ENCODE results near the gene CPAMD8. TPM values are rescaled to one million over a fixed set of nuclear protein-coding genes. Genes with fewer than 3 reads are reported as not detected.
"Not testable (repeated sequence)": the region's sequence is repeated elsewhere in the genome, so short reads cannot be mapped to it uniquely, and the experiment has no call there.

The CPAMD8 gene
- total RNA-seq, 2 experiments from 2014 or later: 0.42 to 0.68 TPM

DNA sequence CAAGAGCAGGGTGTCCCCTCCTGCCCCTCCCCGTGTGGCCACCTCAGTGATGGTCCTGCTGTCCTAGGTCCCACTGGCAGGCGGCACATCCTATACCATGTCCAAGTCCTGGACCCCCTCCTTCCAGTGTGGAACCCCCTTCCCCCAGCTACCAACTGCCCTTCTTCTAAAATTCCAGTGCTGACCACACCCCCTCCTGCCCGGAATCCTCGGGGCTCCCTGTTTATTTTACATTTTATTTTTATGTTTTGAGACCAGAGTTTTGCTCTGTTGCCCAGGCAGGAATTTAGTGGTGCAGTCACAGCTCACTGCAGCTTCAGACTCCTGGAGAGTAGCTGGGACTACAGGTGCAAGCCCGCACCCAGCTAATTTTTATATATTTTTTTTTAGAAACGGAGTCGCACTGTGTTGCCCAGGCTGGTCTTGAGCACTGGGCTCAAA lies 945 bp upstream of the CPAMD8 start:
- H3K27ac Mint-ChIP-seq: no peak overlapping the region

GRCh38 chr19:17025991-17026658 lies 485 bp downstream of the CPAMD8 start:
- no peak for DNase-seq
- Mint-ChIP-seq H3K27me3 (peaks cover 44% of the 10 kb centered on the region), H3K36me3 (peaks cover 4% of the 10 kb centered on the region), H3K4me3 (no peak overlapping the region), H3K27ac (no peak overlapping the region), H3K4me1 (no peaks in the 10 kb centered on the region), H3K9me3 (peaks cover 13% of the 10 kb centered on the region)
- POLR2A ChIA-PET: no interaction called here
- ATAC-seq (ENCODE audit: low read depth): no peak

More for the DNA sequence above, 945 bp upstream of the CPAMD8 start:
- Mint-ChIP-seq H3K4me1 (no peaks in the 10 kb centered on the region), H3K4me3 (no peak overlapping the region), H3K36me3 (peaks cover 4% of the 10 kb centered on the region), H3K27me3 (peaks cover 48% of the 10 kb centered on the region), H3K9me3 (peaks cover 10% of the 10 kb centered on the region)
- no peak for ATAC-seq (ENCODE audit: low read depth)
- no peak for DNase-seq
- POLR2A ChIA-PET: no interaction called here

GRCh38 chr19:17025361-17025760 lies 1.2 kb downstream of the CPAMD8 start:
- Mint-ChIP-seq H3K36me3 (peaks cover 4% of the 10 kb centered on the region), H3K27me3 (peaks cover 42% of the 10 kb centered on the region), H3K9me3 (peaks cover 13% of the 10 kb centered on the region), H3K4me3 (no peak overlapping the region), H3K4me1 (no peaks in the 10 kb centered on the region), H3K27ac (no peak overlapping the region)
- DNase-seq: no peak
- POLR2A ChIA-PET: no interaction called here
- no peak for ATAC-seq (ENCODE audit: low read depth)

- DNase-seq; POLR2A ChIA-PET; H3K4me3 Mint-ChIP-seq; H3K36me3 Mint-ChIP-seq; ATAC-seq (ENCODE audit: low read depth); H3K4me1 Mint-ChIP-seq; H3K27ac Mint-ChIP-seq: not testable (repeated sequence)
- Mint-ChIP-seq H3K27me3 (peaks cover 41% of the 10 kb centered on the region), H3K9me3 (peaks cover 13% of the 10 kb centered on the region)
Measured at GRCh38 chr19:17024941-17025340, 1.7 kb downstream of the CPAMD8 start.

DNA sequence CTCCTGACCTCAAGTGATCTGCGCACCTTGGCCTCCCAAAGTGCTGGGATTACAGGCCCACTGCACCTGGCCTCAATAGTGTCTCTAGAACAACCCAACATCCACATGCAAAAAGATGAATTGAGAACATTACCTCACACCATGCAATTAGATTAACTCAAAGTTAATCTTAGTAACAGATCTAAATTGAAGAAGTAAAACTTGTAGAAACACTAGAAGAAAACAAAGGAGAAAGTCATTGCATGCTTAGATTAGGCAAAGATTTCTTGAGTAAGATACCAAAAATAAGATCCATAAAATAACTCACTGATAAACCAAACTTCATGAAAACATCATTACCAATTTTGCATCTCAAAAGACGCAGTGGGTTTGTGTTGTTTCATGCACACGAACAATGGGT lies 2.8 kb downstream of the CPAMD8 start:
- Mint-ChIP-seq H3K27me3 (peaks cover 36% of the 10 kb centered on the region), H3K4me1 (no peaks in the 10 kb centered on the region), H3K36me3 (peaks cover 4% of the 10 kb centered on the region), H3K4me3 (no peak overlapping the region), H3K27ac (no peak overlapping the region), H3K9me3 (peaks cover 13% of the 10 kb centered on the region)
- ATAC-seq (ENCODE audit: low read depth) (no peak), DNase-seq (no peak)
- POLR2A ChIA-PET: no interaction called here

DNA sequence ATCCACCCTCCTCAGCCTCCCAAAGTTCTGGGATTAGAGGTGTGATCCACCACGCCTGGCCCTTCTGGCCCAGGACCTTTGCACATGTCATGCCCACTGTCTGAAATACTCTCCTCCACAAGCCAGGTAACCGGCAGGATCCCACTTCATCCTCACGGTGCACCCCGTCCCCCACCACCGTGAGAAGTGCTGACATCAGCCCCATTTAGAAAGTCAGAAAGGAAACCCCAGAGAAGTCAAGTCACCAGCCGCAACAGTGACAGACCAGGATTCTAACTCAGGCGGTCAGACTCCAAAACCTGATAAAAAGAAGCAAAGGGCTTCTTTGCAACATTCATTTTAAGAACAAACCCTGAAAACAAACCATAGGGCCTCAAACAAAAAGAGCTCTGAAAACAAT lies 3.9 kb downstream of the CPAMD8 start:
- no peak for DNase-seq
- H3K9me3 Mint-ChIP-seq: peaks cover 13% of the 10 kb centered on the region
- peaks cover 29% of the 10 kb centered on the region for H3K27me3 Mint-ChIP-seq
- POLR2A ChIA-PET: no interaction called here
- H3K4me3 Mint-ChIP-seq: no peak overlapping the region
- ATAC-seq (ENCODE audit: low read depth): no peak
- H3K27ac Mint-ChIP-seq: no peak overlapping the region
- H3K4me1 Mint-ChIP-seq: no peaks in the 10 kb centered on the region
- peaks cover 4% of the 10 kb centered on the region for H3K36me3 Mint-ChIP-seq

- peaks cover 24% of the 10 kb centered on the region for H3K27me3 Mint-ChIP-seq
- no peak for DNase-seq
- peaks cover 4% of the 10 kb centered on the region for H3K36me3 Mint-ChIP-seq
- no peaks in the 10 kb centered on the region for H3K4me1 Mint-ChIP-seq
- H3K4me3 Mint-ChIP-seq: no peak overlapping the region
- POLR2A ChIA-PET: no interaction called here
- H3K9me3 Mint-ChIP-seq: peaks cover 13% of the 10 kb centered on the region
- no peak for ATAC-seq (ENCODE audit: low read depth)
- no peak overlapping the region for H3K27ac Mint-ChIP-seq
Measured at GRCh38 chr19:17021793-17022590, 4.6 kb downstream of the CPAMD8 start.

GRCh38 chr19:17021328-17021727 lies 5.3 kb downstream of the CPAMD8 start:
- Mint-ChIP-seq H3K4me1 (no peaks in the 10 kb centered on the region), H3K9me3 (peaks cover 13% of the 10 kb centered on the region), H3K36me3 (peaks cover 4% of the 10 kb centered on the region), H3K27me3 (peaks cover 24% of the 10 kb centered on the region), H3K4me3 (no peak overlapping the region), H3K27ac (no peak overlapping the region)
- POLR2A ChIA-PET: no interaction called here
- ATAC-seq (ENCODE audit: low read depth): no peak
- DNase-seq: no peak

DNA sequence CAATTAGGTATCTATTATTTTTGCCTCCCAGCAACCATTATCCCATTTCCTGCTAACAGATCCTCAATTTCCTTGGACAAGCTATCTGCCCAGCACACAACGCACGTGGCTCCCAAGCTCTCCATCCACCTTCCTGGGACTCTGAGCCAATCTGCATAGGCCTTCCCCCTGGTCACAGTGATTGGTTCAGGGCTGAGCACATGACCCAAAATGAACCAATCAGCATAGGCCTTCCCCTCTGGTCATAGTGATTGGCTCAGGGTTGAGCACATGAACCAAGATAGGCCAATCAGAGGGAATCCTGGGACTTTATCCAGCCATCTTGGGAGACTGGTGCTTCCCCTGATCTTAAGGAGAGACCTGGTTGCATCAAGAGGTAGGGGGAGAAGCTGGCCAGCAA lies 5.8 kb downstream of the CPAMD8 start:
- Mint-ChIP-seq H3K9me3 (peaks cover 13% of the 10 kb centered on the region), H3K36me3 (peaks cover 4% of the 10 kb centered on the region), H3K27ac (no peak overlapping the region), H3K27me3 (peaks cover 19% of the 10 kb centered on the region), H3K4me3 (no peak overlapping the region), H3K4me1 (no peaks in the 10 kb centered on the region)
- POLR2A ChIA-PET: no interaction called here
- ATAC-seq (ENCODE audit: low read depth) (no peak), DNase-seq (no peak)

- H3K4me3 Mint-ChIP-seq: no peak overlapping the region
- peaks cover 13% of the 10 kb centered on the region for H3K9me3 Mint-ChIP-seq
- POLR2A ChIA-PET: no interaction called here
- no peak overlapping the region for H3K27ac Mint-ChIP-seq
- peaks cover 16% of the 10 kb centered on the region for H3K27me3 Mint-ChIP-seq
- no peaks in the 10 kb centered on the region for H3K4me1 Mint-ChIP-seq
- ATAC-seq (ENCODE audit: low read depth) (no peak), DNase-seq (no peak)
- H3K36me3 Mint-ChIP-seq: peaks cover 4% of the 10 kb centered on the region
Measured at GRCh38 chr19:17020385-17020784, 6.2 kb downstream of the CPAMD8 start.

DNA sequence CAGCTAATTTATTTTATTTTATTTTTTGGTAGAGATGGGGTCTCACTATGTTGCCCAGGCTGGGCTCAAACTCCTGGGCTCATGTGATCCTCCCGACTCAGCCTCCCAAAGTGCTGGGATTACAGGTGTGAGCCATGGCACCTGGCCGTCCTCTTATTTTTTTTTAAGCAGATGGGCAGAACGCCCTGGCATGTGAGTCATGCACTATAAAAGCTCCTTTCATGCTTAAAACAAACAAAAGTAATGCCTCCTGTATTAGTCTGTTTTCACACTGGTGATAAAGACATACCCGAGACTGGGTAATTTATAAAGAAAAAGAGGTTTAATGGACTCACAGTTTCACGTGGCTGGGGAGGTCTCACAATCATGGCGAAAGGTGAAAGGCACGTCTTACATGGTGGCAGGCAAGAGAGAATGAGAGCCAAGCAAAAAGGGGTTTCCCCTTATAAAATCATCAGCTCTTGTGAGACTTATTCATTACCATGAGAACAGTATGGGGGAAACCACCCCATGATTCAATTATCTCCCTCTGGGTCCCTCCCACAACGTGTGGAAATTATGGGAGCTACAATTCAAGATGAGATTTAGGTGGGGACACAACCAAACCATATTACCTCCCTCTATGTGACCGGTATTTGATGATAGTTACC lies 12.3 kb downstream of the CPAMD8 start:
- DNase-seq; H3K27ac Mint-ChIP-seq; H3K27me3 Mint-ChIP-seq; H3K36me3 Mint-ChIP-seq; H3K4me1 Mint-ChIP-seq; H3K9me3 Mint-ChIP-seq; H3K4me3 Mint-ChIP-seq; ATAC-seq (ENCODE audit: low read depth); POLR2A ChIA-PET: not testable (repeated sequence)

DNA sequence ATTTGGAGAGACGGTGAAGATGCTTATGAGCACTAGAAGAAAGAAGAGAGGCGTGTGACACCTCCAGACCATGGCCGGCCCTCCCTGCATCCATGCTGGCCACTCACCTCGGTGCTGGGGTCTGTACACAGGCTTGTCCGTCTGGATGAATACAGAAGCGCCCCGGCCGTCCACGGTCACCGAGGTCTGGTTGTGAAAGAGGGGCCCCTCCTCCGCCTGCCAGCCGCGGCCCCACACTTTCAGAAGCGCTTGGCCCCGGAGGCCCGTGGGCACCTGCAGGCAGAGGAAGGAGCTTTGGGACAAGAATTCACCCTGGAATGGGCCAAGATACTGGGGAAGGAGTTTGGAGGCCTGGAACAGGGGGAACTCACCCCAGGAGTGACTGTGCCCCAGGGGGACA lies 15.1 kb downstream of the CPAMD8 start:
- ATAC-seq (ENCODE audit: low read depth) (no peak), DNase-seq (no peak)
- Mint-ChIP-seq H3K36me3 (no peaks in the 10 kb centered on the region), H3K4me1 (no peaks in the 10 kb centered on the region), H3K9me3 (no peaks in the 10 kb centered on the region), H3K27ac (no peak overlapping the region), H3K27me3 (no peaks in the 10 kb centered on the region), H3K4me3 (no peak overlapping the region)
- POLR2A ChIA-PET: no interaction called here

DNA sequence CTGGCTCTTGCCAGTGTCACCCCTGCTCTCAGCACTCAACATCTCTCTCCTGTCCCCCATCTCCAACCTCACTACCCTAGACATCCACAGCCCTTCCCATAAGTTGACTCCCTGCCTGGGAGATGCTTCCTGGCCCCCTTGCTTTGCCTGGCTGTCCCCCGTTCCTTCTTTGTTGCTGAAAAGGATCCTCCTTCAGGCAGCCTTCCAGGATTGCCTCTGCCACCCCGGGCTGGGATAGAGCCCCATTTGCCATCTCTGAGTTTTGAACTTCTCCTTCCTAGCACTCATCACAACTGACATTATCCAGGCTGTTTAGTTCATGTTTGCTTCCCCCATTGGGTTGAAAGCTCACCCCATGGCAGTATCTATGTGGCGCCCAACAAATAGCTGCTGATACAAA lies 20.0 kb downstream of the CPAMD8 start:
- Mint-ChIP-seq H3K4me3 (no peak overlapping the region), H3K27me3 (no peaks in the 10 kb centered on the region), H3K4me1 (peaks cover 3% of the 10 kb centered on the region), H3K9me3 (no peaks in the 10 kb centered on the region), H3K36me3 (no peaks in the 10 kb centered on the region), H3K27ac (no peak overlapping the region)
- POLR2A ChIA-PET: no interaction called here
- DNase-seq (no peak), ATAC-seq (ENCODE audit: low read depth) (no peak)

GRCh38 chr19:17005000-17005399 lies 21.6 kb downstream of the CPAMD8 start:
- ATAC-seq (ENCODE audit: low read depth) (no peak), DNase-seq (no peak)
- no peaks in the 10 kb centered on the region for H3K9me3 Mint-ChIP-seq
- H3K27me3 Mint-ChIP-seq: no peaks in the 10 kb centered on the region
- H3K4me1 Mint-ChIP-seq: peaks cover 6% of the 10 kb centered on the region
- no peak overlapping the region for H3K27ac Mint-ChIP-seq
- no peaks in the 10 kb centered on the region for H3K36me3 Mint-ChIP-seq
- POLR2A ChIA-PET: no interaction called here
- no peak overlapping the region for H3K4me3 Mint-ChIP-seq
